ENCODE measurements around the gene MORC4.
A peak's percentile ranks its signal among the peaks of the same experiment; 100 is the strongest.

Gene MORC4

DNA sequence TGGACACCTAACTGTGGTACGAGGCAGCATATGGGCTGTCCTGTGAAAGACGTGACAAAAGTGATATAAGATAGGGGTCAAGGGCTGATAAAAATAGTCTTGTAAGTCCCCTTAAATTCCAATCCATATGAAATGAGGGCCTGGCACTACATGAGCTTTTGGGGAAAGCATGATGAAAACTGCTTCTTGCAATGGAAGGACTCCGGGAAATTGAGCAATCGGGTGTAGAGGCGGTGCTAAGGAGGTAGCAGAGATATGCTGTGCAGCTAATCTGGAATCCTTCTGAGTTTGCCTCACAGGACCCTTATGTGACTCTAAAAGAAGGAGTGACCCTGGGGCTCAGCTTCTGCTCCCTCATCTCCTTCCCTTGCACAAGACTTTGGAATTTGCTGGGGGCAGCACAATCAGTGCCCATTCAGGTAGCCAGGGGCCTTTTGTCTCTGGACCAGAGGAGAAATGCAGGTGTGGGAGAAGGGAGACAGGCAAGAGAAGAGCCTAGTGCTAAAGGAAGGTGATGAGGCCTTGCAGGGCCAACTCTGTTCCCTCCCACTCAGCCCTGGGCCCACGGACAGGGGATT is 67.0 kb downstream of the MORC4 start:
- Histone ChIP-seq H3K9me3 (ENCODE audit: control insufficient read depth in 1 of 2, low read length in 2 of 2) (no peaks in the 10 kb centered on the region), H3K4me1 (ENCODE audit: control insufficient read depth in 1 of 2, insufficient read depth in 2 of 2, low read length in 2 of 2) (peaks cover 0 to 7% of the 10 kb centered on the region in 2 donors), H3K27me3 (ENCODE audit: low read depth, low read length) (no peaks in the 10 kb centered on the region), H3K4me3 (ENCODE audit: low read depth in 1 of 2, low read length in 2 of 2) (no peak overlapping the region), H3K27ac (ENCODE audit: low read length) (peak overlapping the region; percentile 54), H3K36me3 (ENCODE audit: control insufficient read depth in 1 of 2, insufficient read depth in 2 of 2, low read length in 2 of 2) (no peaks in the 10 kb centered on the region)

DNA sequence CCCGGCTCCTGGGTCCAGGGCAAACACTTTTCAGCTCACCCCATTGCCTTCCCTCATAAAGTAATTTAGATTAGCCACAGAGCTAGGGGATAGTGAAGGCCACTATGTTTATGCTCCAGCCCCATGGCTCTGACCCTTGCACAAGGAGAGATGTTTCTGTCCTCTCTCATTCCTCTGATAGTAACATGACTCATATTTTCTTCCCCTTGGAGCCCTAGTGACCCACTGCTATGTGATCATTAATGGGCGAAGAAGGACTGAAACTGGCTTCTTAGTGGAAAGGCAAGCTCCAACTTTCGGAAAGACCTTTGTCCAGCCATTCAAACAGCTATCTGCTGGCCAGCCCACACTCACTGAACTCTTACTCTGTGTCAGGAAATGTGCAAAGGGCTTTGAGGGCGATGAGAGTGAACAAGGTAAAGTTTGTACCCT is 67.5 kb downstream of the MORC4 start:
- H3K27ac ChIP-seq (ENCODE audit: low read length) = peak overlapping the region; percentile 54
- H3K4me3 ChIP-seq (ENCODE audit: low read depth in 1 of 2, low read length in 2 of 2) = no peak overlapping the region
- no peaks in the 10 kb centered on the region for H3K9me3 ChIP-seq (ENCODE audit: control insufficient read depth in 1 of 2, low read length in 2 of 2)
- H3K36me3 ChIP-seq (ENCODE audit: control insufficient read depth in 1 of 2, insufficient read depth in 2 of 2, low read length in 2 of 2) = no peaks in the 10 kb centered on the region
- H3K4me1 ChIP-seq (ENCODE audit: control insufficient read depth in 1 of 2, insufficient read depth in 2 of 2, low read length in 2 of 2) = peaks cover 0 to 7% of the 10 kb centered on the region in 2 donors
- no peaks in the 10 kb centered on the region for H3K27me3 ChIP-seq (ENCODE audit: low read depth, low read length)

DNA sequence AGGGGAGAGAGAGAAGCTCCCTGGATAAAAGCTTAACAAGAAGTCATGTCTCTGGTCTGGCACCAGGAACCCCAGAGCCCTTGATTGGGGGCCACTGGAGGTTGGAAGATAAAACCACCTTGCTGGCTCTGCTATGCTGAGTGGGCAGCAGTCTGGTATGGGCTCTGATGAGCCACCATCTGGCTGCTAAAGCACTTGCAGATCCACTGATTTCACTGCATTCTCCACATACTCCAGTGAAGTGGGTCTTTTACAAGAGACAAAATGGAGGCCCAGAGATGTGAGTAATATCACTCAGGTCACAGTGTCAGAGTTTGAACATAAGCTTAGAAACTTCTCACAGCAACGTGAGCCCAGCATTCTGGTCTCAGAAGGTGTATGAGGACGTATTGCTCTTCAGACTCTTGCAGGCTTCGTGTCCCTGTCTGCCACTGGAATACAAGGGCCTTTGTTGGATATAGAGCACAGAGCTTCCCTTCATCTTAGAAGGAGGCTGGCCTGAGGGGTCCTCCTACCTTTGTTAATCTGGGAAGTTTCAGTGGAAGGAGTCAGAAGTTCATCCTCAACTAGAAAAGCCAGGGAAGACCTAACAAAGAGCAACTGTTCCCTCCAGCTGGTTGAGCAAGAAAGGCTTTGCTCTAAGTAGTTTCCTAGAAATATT is 68.1 kb downstream of the MORC4 start:
- Histone ChIP-seq H3K4me1 (ENCODE audit: control insufficient read depth in 1 of 2, insufficient read depth in 2 of 2, low read length in 2 of 2) (peaks cover 0 to 7% of the 10 kb centered on the region in 2 donors), H3K4me3 (ENCODE audit: low read depth in 1 of 2, low read length in 2 of 2) (no peak overlapping the region), H3K36me3 (ENCODE audit: control insufficient read depth in 1 of 2, insufficient read depth in 2 of 2, low read length in 2 of 2) (no peaks in the 10 kb centered on the region), H3K9me3 (ENCODE audit: control insufficient read depth in 1 of 2, low read length in 2 of 2) (no peaks in the 10 kb centered on the region), H3K27ac (ENCODE audit: low read length) (peak overlapping the region; percentile 54), H3K27me3 (ENCODE audit: low read depth, low read length) (no peaks in the 10 kb centered on the region)

DNA sequence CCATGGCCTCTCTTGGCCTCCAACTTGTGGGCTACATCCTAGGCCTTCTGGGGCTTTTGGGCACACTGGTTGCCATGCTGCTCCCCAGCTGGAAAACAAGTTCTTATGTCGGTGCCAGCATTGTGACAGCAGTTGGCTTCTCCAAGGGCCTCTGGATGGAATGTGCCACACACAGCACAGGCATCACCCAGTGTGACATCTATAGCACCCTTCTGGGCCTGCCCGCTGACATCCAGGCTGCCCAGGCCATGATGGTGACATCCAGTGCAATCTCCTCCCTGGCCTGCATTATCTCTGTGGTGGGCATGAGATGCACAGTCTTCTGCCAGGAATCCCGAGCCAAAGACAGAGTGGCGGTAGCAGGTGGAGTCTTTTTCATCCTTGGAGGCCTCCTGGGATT is 71.8 kb downstream of the MORC4 start:
- H3K27ac ChIP-seq (ENCODE audit: low read length) = no peak overlapping the region
- peaks cover 0 to 7% of the 10 kb centered on the region in 2 donors for H3K4me1 ChIP-seq (ENCODE audit: control insufficient read depth in 1 of 2, insufficient read depth in 2 of 2, low read length in 2 of 2)
- no peaks in the 10 kb centered on the region for H3K27me3 ChIP-seq (ENCODE audit: low read depth, low read length)
- H3K9me3 ChIP-seq (ENCODE audit: control insufficient read depth in 1 of 2, low read length in 2 of 2) = no peaks in the 10 kb centered on the region
- H3K36me3 ChIP-seq (ENCODE audit: control insufficient read depth in 1 of 2, insufficient read depth in 2 of 2, low read length in 2 of 2) = no peaks in the 10 kb centered on the region
- no peak overlapping the region for H3K4me3 ChIP-seq (ENCODE audit: low read depth in 1 of 2, low read length in 2 of 2)

DNA sequence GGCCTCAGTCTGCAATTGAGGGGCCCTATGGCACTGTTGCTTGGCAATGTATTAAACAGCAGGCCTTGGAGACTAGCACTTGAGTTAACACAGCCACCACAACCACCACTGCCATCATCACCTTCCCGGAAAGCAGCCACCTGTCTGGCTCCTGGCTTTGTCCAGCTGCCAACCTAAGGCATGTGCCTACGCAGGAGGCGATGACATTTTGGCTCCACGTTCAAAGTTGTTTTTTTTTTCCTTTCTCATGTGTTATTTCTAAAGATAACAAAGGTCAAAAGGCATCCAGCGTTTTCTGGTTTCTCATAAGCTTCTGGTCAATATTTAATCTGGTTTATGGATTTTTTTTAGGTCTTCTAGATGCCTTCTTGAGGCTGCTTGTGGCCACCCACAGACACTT is 72.3 kb downstream of the MORC4 start:
- Histone ChIP-seq H3K4me3 (ENCODE audit: low read depth in 1 of 2, low read length in 2 of 2) (no peak overlapping the region), H3K9me3 (ENCODE audit: control insufficient read depth in 1 of 2, low read length in 2 of 2) (no peaks in the 10 kb centered on the region), H3K27me3 (ENCODE audit: low read depth, low read length) (no peaks in the 10 kb centered on the region), H3K27ac (ENCODE audit: low read length) (no peak overlapping the region), H3K4me1 (ENCODE audit: control insufficient read depth in 1 of 2, insufficient read depth in 2 of 2, low read length in 2 of 2) (peaks cover 0 to 3% of the 10 kb centered on the region in 2 donors), H3K36me3 (ENCODE audit: control insufficient read depth in 1 of 2, insufficient read depth in 2 of 2, low read length in 2 of 2) (no peaks in the 10 kb centered on the region)

DNA sequence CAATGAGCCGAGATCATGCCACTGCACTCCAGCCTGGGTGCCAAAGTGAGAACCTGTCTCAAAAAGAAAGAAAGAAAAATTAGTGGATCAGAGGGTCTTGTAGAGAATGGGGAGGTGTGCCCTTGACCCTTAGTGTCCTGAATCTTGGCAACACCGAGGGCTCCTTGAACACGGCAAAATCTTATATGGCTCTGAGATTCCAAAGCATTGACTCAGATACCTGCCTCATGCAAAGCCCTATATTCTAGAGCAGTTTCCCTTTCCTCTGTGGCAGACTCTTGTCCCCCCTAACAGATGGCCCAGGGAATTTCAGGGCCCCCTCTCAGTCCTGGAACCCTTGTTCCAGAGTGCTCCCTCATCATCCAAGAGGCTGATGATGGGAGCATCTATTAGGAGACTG is 73.0 kb downstream of the MORC4 start:
- Histone ChIP-seq H3K4me3 (ENCODE audit: low read depth in 1 of 2, low read length in 2 of 2) (no peak overlapping the region), H3K4me1 (ENCODE audit: control insufficient read depth in 1 of 2, insufficient read depth in 2 of 2, low read length in 2 of 2) (no peaks in the 10 kb centered on the region), H3K9me3 (ENCODE audit: control insufficient read depth in 1 of 2, low read length in 2 of 2) (no peaks in the 10 kb centered on the region), H3K27me3 (ENCODE audit: low read depth, low read length) (no peaks in the 10 kb centered on the region), H3K27ac (ENCODE audit: low read length) (no peak overlapping the region), H3K36me3 (ENCODE audit: control insufficient read depth in 1 of 2, insufficient read depth in 2 of 2, low read length in 2 of 2) (no peaks in the 10 kb centered on the region)

DNA sequence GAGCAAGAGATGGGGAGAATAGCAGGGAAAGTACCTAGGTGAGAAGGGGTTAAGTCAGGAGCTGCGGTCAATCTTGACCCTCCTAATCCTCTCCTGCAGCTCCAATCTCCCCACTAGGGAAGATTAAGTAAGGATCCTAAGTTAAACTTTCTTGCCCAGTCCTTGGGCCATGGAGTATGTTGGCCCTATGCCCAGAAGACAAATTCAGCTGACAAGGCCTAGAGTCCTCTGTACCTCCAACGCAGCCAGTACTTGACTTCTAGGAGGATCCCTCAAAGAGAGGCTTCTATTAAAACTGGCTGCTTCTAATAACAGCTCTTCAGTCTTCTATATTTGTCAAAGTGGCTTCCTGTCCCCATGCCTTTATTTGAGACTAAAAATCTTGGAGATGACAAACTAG is 78.4 kb downstream of the MORC4 start:
- Histone ChIP-seq H3K27me3 (ENCODE audit: low read depth, low read length) (no peaks in the 10 kb centered on the region), H3K27ac (ENCODE audit: low read length) (no peak overlapping the region), H3K9me3 (ENCODE audit: control insufficient read depth in 1 of 2, low read length in 2 of 2) (no peaks in the 10 kb centered on the region), H3K36me3 (ENCODE audit: control insufficient read depth in 1 of 2, insufficient read depth in 2 of 2, low read length in 2 of 2) (no peaks in the 10 kb centered on the region), H3K4me1 (ENCODE audit: control insufficient read depth in 1 of 2, insufficient read depth in 2 of 2, low read length in 2 of 2) (no peaks in the 10 kb centered on the region), H3K4me3 (ENCODE audit: low read depth in 1 of 2, low read length in 2 of 2) (no peak overlapping the region)

DNA sequence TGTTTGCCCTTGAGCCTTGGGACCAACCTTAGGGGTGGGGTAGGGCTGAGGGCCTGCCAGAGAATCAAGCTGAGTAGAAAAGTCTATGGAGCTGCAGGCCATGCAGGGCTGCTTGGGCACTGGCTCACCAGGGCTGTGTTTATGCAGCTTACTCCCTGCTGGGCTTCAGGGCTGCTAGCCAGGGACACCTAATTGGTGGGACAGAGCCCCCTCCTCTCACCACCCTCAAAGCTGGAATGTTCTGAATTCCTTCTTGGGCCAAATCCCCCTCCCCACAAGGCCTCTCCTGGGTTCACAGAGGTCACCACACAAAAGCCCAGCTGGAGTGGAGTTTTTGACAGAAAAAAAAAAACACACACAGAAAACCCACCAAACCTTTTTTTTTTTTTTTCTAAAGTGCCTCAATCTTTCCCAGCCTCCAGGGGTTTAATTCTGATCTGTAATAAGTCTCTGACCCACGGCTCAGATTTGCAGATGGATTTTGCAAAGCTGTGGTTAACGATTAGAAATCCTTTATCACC is 80.0 kb downstream of the MORC4 start, which contains the start of gene CLDN2:
Gene CLDN2 (plus strand): TSS at position 471 of the 521 bp plus-strand sequence. CDS start 7,827 bp downstream, outside the sequence.
- H3K27me3 ChIP-seq (ENCODE audit: low read depth, low read length) = no peaks in the 10 kb centered on the region
- H3K4me3 ChIP-seq (ENCODE audit: low read depth in 1 of 2, low read length in 2 of 2) = no peak within 1 kb of the TSS
- H3K4me1 ChIP-seq (ENCODE audit: control insufficient read depth in 1 of 2, insufficient read depth in 2 of 2, low read length in 2 of 2) = no peaks in the 10 kb centered on the region
- no peaks in the 10 kb centered on the region for H3K9me3 ChIP-seq (ENCODE audit: control insufficient read depth in 1 of 2, low read length in 2 of 2)
- H3K36me3 ChIP-seq (ENCODE audit: control insufficient read depth in 1 of 2, insufficient read depth in 2 of 2, low read length in 2 of 2) = no peaks in the 10 kb centered on the region
- H3K27ac ChIP-seq (ENCODE audit: low read length) = no peak within 1 kb of the TSS

DNA sequence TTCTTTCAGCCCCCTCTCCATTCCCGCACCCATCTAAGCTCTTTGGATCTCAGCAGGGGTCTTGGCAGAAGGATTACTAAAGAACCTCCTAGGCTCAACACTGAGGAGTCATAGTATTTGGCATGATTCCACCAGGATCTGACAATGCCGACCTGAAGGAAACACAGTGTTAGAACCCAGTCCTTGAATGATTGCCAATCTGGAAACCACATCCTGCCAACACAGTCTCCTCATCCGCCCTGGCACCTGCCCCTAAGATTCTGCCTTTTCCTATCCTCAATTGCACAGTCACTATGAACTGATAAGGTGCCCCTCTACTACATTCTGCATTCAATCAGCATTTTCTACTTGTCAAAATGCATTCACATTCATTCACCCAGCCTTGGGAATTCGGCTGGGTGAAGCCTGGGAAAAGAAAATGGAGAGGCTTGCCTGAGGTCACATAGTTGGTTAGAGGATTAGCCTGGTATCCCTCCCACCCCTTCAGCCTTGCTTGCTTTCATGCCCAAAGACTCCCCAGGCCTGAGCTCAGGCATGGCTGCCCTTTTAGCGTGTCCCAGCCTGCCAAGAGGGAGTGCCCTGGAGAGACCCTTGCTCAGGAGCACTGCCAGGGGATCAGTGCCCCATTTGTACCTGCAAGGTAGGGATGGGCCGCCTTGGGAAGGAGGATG is 82.0 kb downstream of the MORC4 start:
- no peak overlapping the region for H3K27ac ChIP-seq (ENCODE audit: low read length)
- H3K4me1 ChIP-seq (ENCODE audit: control insufficient read depth in 1 of 2, insufficient read depth in 2 of 2, low read length in 2 of 2) = no peaks in the 10 kb centered on the region
- H3K27me3 ChIP-seq (ENCODE audit: low read depth, low read length) = no peaks in the 10 kb centered on the region
- H3K36me3 ChIP-seq (ENCODE audit: control insufficient read depth in 1 of 2, insufficient read depth in 2 of 2, low read length in 2 of 2) = no peaks in the 10 kb centered on the region
- H3K9me3 ChIP-seq (ENCODE audit: control insufficient read depth in 1 of 2, low read length in 2 of 2) = no peaks in the 10 kb centered on the region
- H3K4me3 ChIP-seq (ENCODE audit: low read depth in 1 of 2, low read length in 2 of 2) = no peak overlapping the region

DNA sequence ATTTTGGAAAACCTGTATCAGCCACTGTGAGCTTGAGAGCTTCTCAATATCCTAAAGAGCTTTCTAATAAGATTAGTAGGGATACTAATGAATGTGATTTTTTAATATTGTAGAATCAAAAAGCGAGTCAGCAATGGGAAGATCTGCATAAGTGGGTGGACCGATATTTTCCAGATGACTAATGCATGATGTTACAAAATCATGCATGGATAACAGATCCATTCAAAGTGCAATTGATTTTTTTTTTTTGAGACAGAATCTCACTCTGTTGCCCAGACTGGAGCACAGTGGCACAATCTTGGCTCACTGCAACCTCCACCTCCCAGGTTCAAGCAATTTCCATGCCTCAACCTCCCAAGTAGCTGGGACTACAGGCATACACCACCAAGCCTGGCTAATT is 87.1 kb downstream of the MORC4 start:
- no peaks in the 10 kb centered on the region for H3K36me3 ChIP-seq (ENCODE audit: control insufficient read depth in 1 of 2, insufficient read depth in 2 of 2, low read length in 2 of 2)
- H3K27ac ChIP-seq (ENCODE audit: low read length) = no peak overlapping the region
- no peaks in the 10 kb centered on the region for H3K4me1 ChIP-seq (ENCODE audit: control insufficient read depth in 1 of 2, insufficient read depth in 2 of 2, low read length in 2 of 2)
- no peaks in the 10 kb centered on the region for H3K27me3 ChIP-seq (ENCODE audit: low read depth, low read length)
- no peak overlapping the region for H3K4me3 ChIP-seq (ENCODE audit: low read depth in 1 of 2, low read length in 2 of 2)
- no peaks in the 10 kb centered on the region for H3K9me3 ChIP-seq (ENCODE audit: control insufficient read depth in 1 of 2, low read length in 2 of 2)

DNA sequence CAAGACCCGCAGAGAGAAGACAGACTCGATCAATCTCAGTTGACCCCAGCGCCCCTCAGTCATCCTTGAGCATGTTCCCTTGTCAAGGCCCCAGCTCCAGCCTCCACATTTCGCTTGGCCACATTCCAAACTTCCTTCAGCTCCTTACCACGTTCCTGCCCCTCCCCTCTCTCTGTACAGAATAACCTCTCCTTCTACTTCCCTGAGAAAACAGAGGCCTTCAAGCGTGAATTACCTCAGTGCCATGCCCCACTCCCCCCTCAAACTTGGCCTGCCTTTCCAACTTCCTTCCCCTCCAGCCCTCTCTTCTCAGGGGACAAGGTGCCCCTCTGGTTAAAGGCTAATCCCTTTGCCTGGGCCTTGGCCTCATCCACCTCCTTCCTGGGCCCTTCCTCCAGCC is 93.7 kb downstream of the MORC4 start:
- Histone ChIP-seq H3K9me3 (ENCODE audit: control insufficient read depth in 1 of 2, low read length in 2 of 2) (no peaks in the 10 kb centered on the region), H3K4me1 (ENCODE audit: control insufficient read depth in 1 of 2, insufficient read depth in 2 of 2, low read length in 2 of 2) (no peaks in the 10 kb centered on the region), H3K27me3 (ENCODE audit: low read depth, low read length) (no peaks in the 10 kb centered on the region), H3K36me3 (ENCODE audit: control insufficient read depth in 1 of 2, insufficient read depth in 2 of 2, low read length in 2 of 2) (no peaks in the 10 kb centered on the region), H3K4me3 (ENCODE audit: low read depth in 1 of 2, low read length in 2 of 2) (no peak overlapping the region), H3K27ac (ENCODE audit: low read length) (no peak overlapping the region)

Measured in muscle layer of duodenum (tissue), 2 donors.